Activated T-cell treated with anti-CD3 and anti-CD28 coated beads, Interleukin-2, amount 50 U/mL, for 72 hours (primary cell): Measurements from ENCODE around the gene MT1G. TPM values are rescaled to one million over a fixed set of nuclear protein-coding genes. Genes with fewer than 3 reads are reported as not detected.
"Not testable (repeated sequence)": the region's sequence is repeated elsewhere in the genome, so short reads cannot be mapped to it uniquely, and the experiment has no call there.

ENCODE experiments used
- ATAC-seq, 2 donors: fragments of 150-1000 bp; cut with Tn5 transposase; replicated peaks in 1 of 2; 2 replicates each; pipeline ENCODE4 v1.10.0; 2021; ENCODE audit warnings: moderate library complexity in 2 of 2, mild to moderate bottlenecking in 1 of 2
- DNase-seq, 2 donors: peaks; one replicate each; pipeline ENCODE4 v3.0.0; 2021 to 2022; ENCODE audit warnings: mixed read lengths in 1 of 2
- H3K27ac Mint-ChIP-seq: one replicate; pipeline ENCODE4 v1.8.0; 2022; ENCODE audit warnings: mild to moderate bottlenecking, moderate library complexity, mixed read lengths
- H3K27me3 Mint-ChIP-seq: one replicate; pipeline ENCODE4 v1.8.0; 2022; ENCODE audit warnings: low read depth, mixed read lengths
- H3K36me3 Mint-ChIP-seq, 2 donors: one replicate each; pipeline ENCODE4 v1.8.0; 2022; ENCODE audit warnings: mixed read lengths in 2 of 2, mild to moderate bottlenecking in 1 of 2; ENCODE audit not compliant: insufficient read depth in 2 of 2
- H3K4me1 Mint-ChIP-seq: one replicate; pipeline ENCODE4 v1.8.0; 2022; ENCODE audit warnings: low read depth, mixed read lengths
- H3K4me3 Mint-ChIP-seq, 2 donors: one replicate each; pipeline ENCODE4 v1.8.0; 2022; ENCODE audit warnings: mild to moderate bottlenecking in 2 of 2, mixed read lengths in 2 of 2, moderate library complexity in 2 of 2
- H3K9me3 Mint-ChIP-seq, 2 donors: one replicate each; pipeline ENCODE4 v1.8.0; 2022; ENCODE audit warnings: mixed read lengths in 2 of 2
- total RNA-seq, 2 donors: library from RNA; stranded (reverse); gene quantifications; one replicate each; pipeline ENCODE4 v1.2.3, GENCODE V29; 2022

The MT1G gene
- total RNA-seq, 2 donors from 2014 or later: 26.8 to 45.6 TPM

- peak within 1 kb of the TSS; percentile 88 to 95 for H3K4me3 Mint-ChIP-seq
- DNase-seq (peak; percentile 79 to 84), ATAC-seq (peak; percentile 96)
- peaks cover 6% of the 10 kb centered on the region for H3K27me3 Mint-ChIP-seq
- peak within 1 kb of the TSS; percentile 74 for H3K27ac Mint-ChIP-seq
- H3K36me3 Mint-ChIP-seq: peaks cover 0 to 4% of the 10 kb centered on the region in 2 donors
- H3K9me3 Mint-ChIP-seq: peaks cover 0 to 3% of the 10 kb centered on the region in 2 donors
- peaks cover 15% of the 10 kb centered on the region for H3K4me1 Mint-ChIP-seq
Measured at GRCh38 chr16:56625140-56625942, 42.5 kb downstream of the MT1G start, which contains the start of gene MT1E. TSS of gene MT1E (plus strand) at chr16:56625781. CDS start at chr16:56625852, 71 bp downstream.

- Mint-ChIP-seq H3K36me3 (peaks cover 0 to 4% of the 10 kb centered on the region in 2 donors), H3K9me3 (peaks cover 0 to 3% of the 10 kb centered on the region in 2 donors), H3K4me3 (no peak overlapping the region), H3K4me1 (peaks cover 13% of the 10 kb centered on the region), H3K27ac (no peak overlapping the region), H3K27me3 (no peaks in the 10 kb centered on the region)
- no peak for ATAC-seq
- no peak for DNase-seq
Measured at GRCh38 chr16:56623637-56624036, 44.2 kb downstream of the MT1G start.

GRCh38 chr16:56623184-56623583, 44.7 kb downstream of the MT1G start:
- H3K27ac Mint-ChIP-seq, DNase-seq, ATAC-seq, H3K36me3 Mint-ChIP-seq, H3K9me3 Mint-ChIP-seq, H3K27me3 Mint-ChIP-seq, H3K4me3 Mint-ChIP-seq: not testable (repeated sequence)
- peaks cover 17% of the 10 kb centered on the region for H3K4me1 Mint-ChIP-seq

- H3K36me3 Mint-ChIP-seq, H3K9me3 Mint-ChIP-seq, H3K4me3 Mint-ChIP-seq, H3K27me3 Mint-ChIP-seq, ATAC-seq, H3K27ac Mint-ChIP-seq, DNase-seq: not testable (repeated sequence)
- peaks cover 28% of the 10 kb centered on the region for H3K4me1 Mint-ChIP-seq
Measured at GRCh38 chr16:56621665-56622445, 46.0 kb downstream of the MT1G start.

GRCh38 chr16:56620339-56620897, 47.4 kb downstream of the MT1G start:
- ATAC-seq: no peak
- peaks cover 30% of the 10 kb centered on the region for H3K4me1 Mint-ChIP-seq
- DNase-seq: no peak
- peaks cover 0 to 4% of the 10 kb centered on the region in 2 donors for H3K36me3 Mint-ChIP-seq
- H3K9me3 Mint-ChIP-seq: peaks cover 0 to 3% of the 10 kb centered on the region in 2 donors
- no peak overlapping the region for H3K27ac Mint-ChIP-seq
- no peak overlapping the region for H3K4me3 Mint-ChIP-seq
- H3K27me3 Mint-ChIP-seq: no peaks in the 10 kb centered on the region

GRCh38 chr16:56618138-56618537, 49.7 kb downstream of the MT1G start:
- H3K27me3 Mint-ChIP-seq: no peaks in the 10 kb centered on the region
- H3K4me1 Mint-ChIP-seq: peaks cover 53% of the 10 kb centered on the region
- H3K36me3 Mint-ChIP-seq: peaks cover 0 to 1% of the 10 kb centered on the region in 2 donors
- no peak overlapping the region for H3K27ac Mint-ChIP-seq
- no peak for ATAC-seq
- H3K9me3 Mint-ChIP-seq: peaks cover 0 to 3% of the 10 kb centered on the region in 2 donors
- no peak for DNase-seq
- peak overlapping the region in 1 of 2 donors; percentile 83 for H3K4me3 Mint-ChIP-seq

- DNase-seq (peak; percentile 77 to 84), ATAC-seq (peak; percentile 59 to 71)
- H3K9me3 Mint-ChIP-seq: peaks cover 0 to 3% of the 10 kb centered on the region in 2 donors
- peak overlapping the region; percentile 67 to 83 for H3K4me3 Mint-ChIP-seq
- H3K4me1 Mint-ChIP-seq: peaks cover 60% of the 10 kb centered on the region
- no peak overlapping the region for H3K27ac Mint-ChIP-seq
- H3K36me3 Mint-ChIP-seq: peaks cover 0 to 2% of the 10 kb centered on the region in 2 donors
- no peaks in the 10 kb centered on the region for H3K27me3 Mint-ChIP-seq
Measured at GRCh38 chr16:56617212-56618085, 50.4 kb downstream of the MT1G start.

Other genes with a start within 250 kb of the MT1G start
- 10 to 100 TPM; 70.1 to 75.0 TPM for gene AMFR, start 242.5 kb downstream of the MT1G start, total RNA-seq
- 100 to 1,000 TPM; 304 to 350 TPM for gene NUDT21, start 216.7 kb downstream of the MT1G start, total RNA-seq
- 10 to 100 TPM; 62.6 to 66.1 TPM for gene OGFOD1, start 216.5 kb downstream of the MT1G start, total RNA-seq
- gene BBS2, start 148.0 kb downstream of the MT1G start, total RNA-seq: 10 to 100 TPM; 25.7 to 27.6 TPM
- not detected for gene MT4, start 103.0 kb downstream of the MT1G start, total RNA-seq
- gene MT3, start 78.5 kb downstream of the MT1G start, total RNA-seq: 1 to 10 TPM; 3.9 to 6.8 TPM
- gene MT2A, start 59.5 kb downstream of the MT1G start, total RNA-seq: 100 to 1,000 TPM; 391 to 529 TPM
- gene MT1E, start 42.3 kb downstream of the MT1G start, total RNA-seq: 100 to 1,000 TPM in 1 of 2 donors, 10 to 100 TPM in 1; 94.7 to 204 TPM
- gene MT1M, start 35.4 kb downstream of the MT1G start, total RNA-seq: under 1 TPM in 1 of 2 donors, not detected in 1; 0.91 TPM
- gene MT1A, start 29.4 kb downstream of the MT1G start, total RNA-seq: 1 to 10 TPM in 1 of 2 donors, under 1 TPM in 1; 0.74 to 1.5 TPM
- not detected for gene MT1B, start 16.2 kb downstream of the MT1G start, total RNA-seq
- gene MT1F, start 10.1 kb downstream of the MT1G start, total RNA-seq: 10 to 100 TPM; 39.1 to 48.4 TPM
- 10 to 100 TPM in 1 of 2 donors, 1 to 10 TPM in 1; 9.6 to 37.5 TPM for gene MT1H, start 1.7 kb upstream of the MT1G start, total RNA-seq
- 10 to 100 TPM; 39.4 to 39.8 TPM for gene MT1X, start 14.4 kb upstream of the MT1G start, total RNA-seq
- 100 to 1,000 TPM; 112 to 155 TPM for gene NUP93, start 62.1 kb upstream of the MT1G start, total RNA-seq
- gene SLC12A3, start 197.1 kb upstream of the MT1G start, total RNA-seq: not detected